HAP-1 (cell line): ENCODE data around the gene YPEL5.
A peak's percentile ranks its signal among the peaks of the same experiment; 100 is the strongest.
"Not testable (repeated sequence)": the region's sequence is repeated elsewhere in the genome, so short reads cannot be mapped to it uniquely, and the experiment has no call there.

Experiments used
- DNase-seq, 2 experiments: peaks; one replicate each; pipeline ENCODE4 v3.0.0-alpha.2; 2016 to 2020; ENCODE audit warnings: low spot score in 2 of 2
- H3K27me3 ChIP-seq: fragments of 250-450 bp; sonication (Bioruptor Pico); 2 replicates; pipeline ENCODE4 v1.5.1; 2020; ENCODE audit warnings: low read depth, mild to moderate bottlenecking, moderate library complexity
- H3K36me3 ChIP-seq: fragments of 250-450 bp; sonication (Bioruptor Pico); replicated peaks from 2 replicates; pipeline ENCODE4 v1.5.1; 2020; ENCODE audit warnings: mild to moderate bottlenecking
- H3K4me1 ChIP-seq: fragments of 250-450 bp; sonication (Bioruptor Pico); 2 replicates; pipeline ENCODE4 v1.5.1; 2020; ENCODE audit warnings: mild to moderate bottlenecking
- H3K4me3 ChIP-seq: fragments of 250-450 bp; sonication (Bioruptor Pico); 2 replicates; pipeline ENCODE4 v1.5.1; 2020; ENCODE audit warnings: mild to moderate bottlenecking, moderate library complexity
- H3K9me3 ChIP-seq: fragments of 250-450 bp; sonication (Bioruptor Pico); 2 replicates; pipeline ENCODE4 v1.5.1; 2020; ENCODE audit warnings: mild to moderate bottlenecking, moderate library complexity
- in situ Hi-C: fragments of 300-500 bp; cut with MboI; formaldehyde crosslinking; loops from 3 replicates; pipeline ENCODE4 v1.14.3; 2020; ENCODE audit warnings: low sequenced_read_pairs, inconsistent platforms, mixed read lengths

Gene YPEL5

DNA sequence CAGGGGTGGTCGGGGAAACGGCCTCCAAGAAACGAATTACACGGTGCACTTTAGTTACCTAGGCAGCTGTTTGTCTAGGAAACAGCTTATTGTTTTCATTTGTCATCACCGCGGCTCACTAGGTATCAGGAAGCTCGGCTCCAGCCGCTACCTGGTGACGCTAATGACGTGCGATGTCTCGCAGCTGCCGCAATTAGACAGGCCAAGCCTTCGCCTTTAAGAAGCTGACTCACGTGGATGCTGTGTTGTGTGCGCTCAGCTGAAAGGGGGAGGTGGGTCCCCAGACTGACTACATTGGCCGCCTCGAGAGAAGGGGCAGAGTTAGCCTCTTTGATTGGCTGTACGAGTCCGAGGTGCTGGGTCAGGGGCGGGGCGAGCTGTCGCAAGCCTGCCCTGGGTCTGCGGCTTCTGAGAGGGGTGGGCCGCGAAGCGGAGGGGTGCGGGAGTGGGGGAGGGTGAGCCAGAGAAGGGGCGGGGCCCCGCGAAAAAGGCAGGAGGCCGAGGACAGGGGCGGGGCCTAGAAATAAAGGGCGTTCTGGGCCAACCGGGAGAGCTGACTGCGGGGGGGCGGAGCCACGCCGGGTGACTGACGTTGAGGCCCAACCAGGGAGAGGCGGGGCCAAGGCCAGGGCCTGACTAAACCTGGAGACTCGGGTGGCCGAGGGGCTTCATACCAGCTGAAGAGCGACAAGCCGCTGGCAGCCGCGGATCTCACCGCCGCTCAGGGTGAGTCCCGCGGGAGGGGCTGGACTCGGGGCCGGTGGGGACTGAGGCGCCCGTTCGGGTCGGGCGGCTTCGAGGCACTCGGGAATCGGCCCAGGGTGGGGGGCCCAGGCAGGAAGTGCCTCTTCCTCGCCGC is at the start of gene YPEL5:
YPEL5 (plus strand) TSS at position 671 of the 859 bp plus-strand sequence. CDS start 9,645 bp downstream, outside the sequence.
- peaks cover 41% of the 10 kb centered on the region for H3K4me1 ChIP-seq

DNA sequence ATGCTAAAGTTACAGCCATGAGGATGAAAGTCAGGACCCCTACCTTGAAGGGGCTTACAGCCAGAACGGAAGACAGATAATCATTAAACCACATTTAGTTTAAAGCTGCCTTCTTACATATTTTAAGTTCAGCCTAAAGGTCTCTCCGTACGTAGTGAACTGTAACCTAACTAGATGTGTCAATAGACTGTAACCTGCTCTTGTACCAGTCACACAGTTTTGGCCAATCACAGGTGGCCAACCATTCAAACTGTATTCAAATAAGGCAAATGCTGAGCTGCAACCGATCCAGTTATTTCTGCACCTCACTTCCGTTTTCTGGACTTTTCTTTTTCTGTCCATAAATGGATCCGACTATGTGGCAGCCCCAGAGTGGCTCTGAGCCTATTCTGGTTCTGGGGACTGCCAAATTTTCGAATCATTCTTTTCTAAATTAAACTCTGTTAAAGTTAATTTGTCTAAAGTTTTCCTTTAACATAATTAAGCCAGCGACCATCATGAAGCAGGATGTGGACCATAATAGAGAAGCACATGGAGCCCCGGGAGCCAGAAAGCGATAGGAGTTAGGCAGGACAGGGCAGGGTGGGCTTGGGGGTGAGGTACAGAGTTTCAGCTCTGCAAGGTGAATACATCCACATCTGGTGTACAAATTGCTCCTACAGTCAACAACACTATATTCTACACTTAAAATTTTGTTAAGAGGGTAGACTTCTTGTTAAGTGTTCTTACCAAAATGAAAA is 48.4 kb upstream of the YPEL5 start:
- no peak for DNase-seq
- Histone ChIP-seq H3K4me3 (no peak overlapping the region), H3K36me3 (no peaks in the 10 kb centered on the region), H3K9me3 (no peaks in the 10 kb centered on the region), H3K4me1 (no peaks in the 10 kb centered on the region), H3K27me3 (peaks cover 35% of the 10 kb centered on the region)
- in situ Hi-C loops = no loop called here

More for the DNA sequence above, at the start of gene YPEL5:
- DNase-seq = peak; percentile 98 to 99
- peaks cover 6% of the 10 kb centered on the region; the same call in 1 of the 2 replicates for H3K27me3 ChIP-seq
- peak within 1 kb of the TSS; percentile 83 for H3K4me3 ChIP-seq
- H3K36me3 ChIP-seq = no peaks in the 10 kb centered on the region
- in situ Hi-C loops = no loop called here
- H3K9me3 ChIP-seq = no peaks in the 10 kb centered on the region

DNA sequence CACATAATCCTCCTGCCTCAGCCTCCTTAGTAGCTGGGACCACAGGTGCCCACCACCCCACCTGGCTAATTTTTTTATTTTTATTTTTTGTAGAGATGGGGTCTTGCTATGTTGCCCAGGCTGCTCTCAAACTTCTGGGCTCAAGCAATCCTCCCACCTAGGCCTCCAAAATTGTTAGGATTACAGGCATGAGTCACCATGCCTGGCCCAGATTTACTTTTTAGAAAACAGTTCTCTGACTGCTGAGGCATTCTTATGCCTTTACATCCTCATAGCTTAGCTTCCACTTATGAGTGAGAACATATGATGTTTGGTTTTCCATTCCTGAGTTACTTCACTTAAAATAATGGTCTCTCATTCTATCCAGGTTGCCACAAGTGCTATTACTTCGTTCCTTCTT is 47.4 kb upstream of the YPEL5 start:
- peaks cover 35% of the 10 kb centered on the region for H3K27me3 ChIP-seq
- H3K4me3 ChIP-seq, H3K9me3 ChIP-seq, H3K36me3 ChIP-seq, DNase-seq, H3K4me1 ChIP-seq, in situ Hi-C loops: not testable (repeated sequence)

DNA sequence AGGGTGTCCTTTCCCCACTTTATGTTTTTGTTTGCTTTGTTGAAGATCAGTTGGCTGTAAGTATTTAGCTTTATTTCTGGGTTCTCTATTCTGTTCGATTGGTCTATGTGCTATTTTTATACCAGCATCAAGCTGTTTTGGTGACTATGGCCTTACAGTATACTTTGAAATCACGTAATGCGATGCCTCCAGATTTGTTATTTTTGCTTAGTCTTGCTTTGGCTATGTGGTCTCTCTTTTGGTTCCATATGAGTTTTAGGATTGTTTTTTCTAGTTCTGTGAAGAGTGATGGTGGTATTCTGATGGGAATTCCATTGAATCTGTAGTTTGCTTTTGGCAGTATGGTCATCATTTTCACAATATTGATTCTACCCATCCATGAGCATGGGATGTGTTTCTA is 46.1 kb upstream of the YPEL5 start:
- in situ Hi-C loops, H3K4me3 ChIP-seq, H3K36me3 ChIP-seq, H3K9me3 ChIP-seq, DNase-seq, H3K4me1 ChIP-seq: not testable (repeated sequence)
- H3K27me3 ChIP-seq = peaks cover 24% of the 10 kb centered on the region

DNA sequence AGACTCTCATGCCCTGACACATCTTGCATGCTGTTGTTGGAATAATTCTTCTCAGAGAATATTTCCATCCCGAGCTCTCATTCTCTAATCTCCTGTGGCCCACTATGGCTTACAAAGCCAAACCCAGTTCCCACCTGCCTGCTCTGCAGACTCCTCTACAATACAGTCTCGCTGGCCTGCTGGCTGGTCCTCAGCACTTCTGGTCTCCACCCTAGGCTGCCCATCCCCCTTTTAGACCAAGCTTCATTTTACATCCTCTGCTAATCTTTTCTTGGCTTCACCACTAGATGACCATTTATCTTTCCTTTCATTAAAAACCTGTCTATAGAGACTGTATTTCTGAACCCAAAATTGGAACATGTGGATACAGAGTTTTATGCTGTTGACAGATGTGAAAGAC is 42.5 kb upstream of the YPEL5 start:
- no peak overlapping the region for H3K4me3 ChIP-seq
- no peaks in the 10 kb centered on the region for H3K36me3 ChIP-seq
- in situ Hi-C loops = no loop called here
- H3K9me3 ChIP-seq = no peaks in the 10 kb centered on the region
- DNase-seq = no peak
- H3K4me1 ChIP-seq = no peaks in the 10 kb centered on the region
- 0 out of 2 replicates have a peak, but pooled peaks cover 3% of the 10 kb centered on the region for H3K27me3 ChIP-seq

DNA sequence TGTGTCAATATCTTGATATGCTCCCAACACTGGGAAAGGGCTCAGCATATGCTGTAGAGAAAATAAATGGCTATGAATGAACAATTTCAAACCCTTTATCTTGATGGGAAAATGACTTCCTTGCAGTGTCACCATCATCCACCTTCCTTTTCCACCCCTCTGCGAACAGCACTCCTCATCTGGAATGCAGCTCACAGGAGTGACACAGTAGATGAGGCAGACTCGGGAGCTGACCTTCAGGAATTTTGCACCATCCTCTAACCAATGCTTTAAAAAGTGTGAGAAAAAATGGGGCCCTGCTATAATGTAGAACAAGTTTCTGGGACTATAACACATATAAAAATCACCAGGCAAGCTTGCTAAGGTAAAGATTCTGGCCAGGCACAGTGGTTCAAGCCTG is 41.3 kb upstream of the YPEL5 start:
- Histone ChIP-seq H3K4me3 (no peak overlapping the region), H3K36me3 (no peaks in the 10 kb centered on the region), H3K4me1 (no peaks in the 10 kb centered on the region), H3K9me3 (no peaks in the 10 kb centered on the region), H3K27me3 (0 out of 2 replicates have a peak, but pooled peaks cover 3% of the 10 kb centered on the region)
- in situ Hi-C loops = no loop called here
- DNase-seq = no peak

DNA sequence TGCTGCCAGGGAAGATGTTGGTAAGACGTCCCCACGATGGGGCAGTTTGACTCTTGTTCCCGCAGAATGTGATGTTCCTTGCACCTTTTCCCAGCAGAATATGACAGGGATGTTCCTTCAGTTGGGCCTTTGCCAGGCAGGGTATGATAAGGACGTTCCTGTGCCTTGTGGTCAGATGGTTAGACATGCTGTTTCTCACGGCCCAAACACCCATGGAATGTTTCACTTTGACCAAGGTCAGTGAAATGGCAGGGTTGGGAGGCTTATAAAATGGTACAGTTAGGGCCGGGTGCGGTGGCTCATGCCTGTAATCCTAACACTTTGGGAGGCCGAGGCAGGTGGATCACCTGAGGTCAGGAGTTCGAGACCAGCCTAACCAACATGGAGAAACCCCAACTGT is 40.3 kb upstream of the YPEL5 start:
- Histone ChIP-seq H3K9me3 (no peaks in the 10 kb centered on the region), H3K27me3 (0 out of 2 replicates have a peak, but pooled peaks cover 3% of the 10 kb centered on the region), H3K4me1 (no peaks in the 10 kb centered on the region), H3K4me3 (no peak overlapping the region), H3K36me3 (no peaks in the 10 kb centered on the region)
- in situ Hi-C loops = no loop called here
- no peak for DNase-seq

DNA sequence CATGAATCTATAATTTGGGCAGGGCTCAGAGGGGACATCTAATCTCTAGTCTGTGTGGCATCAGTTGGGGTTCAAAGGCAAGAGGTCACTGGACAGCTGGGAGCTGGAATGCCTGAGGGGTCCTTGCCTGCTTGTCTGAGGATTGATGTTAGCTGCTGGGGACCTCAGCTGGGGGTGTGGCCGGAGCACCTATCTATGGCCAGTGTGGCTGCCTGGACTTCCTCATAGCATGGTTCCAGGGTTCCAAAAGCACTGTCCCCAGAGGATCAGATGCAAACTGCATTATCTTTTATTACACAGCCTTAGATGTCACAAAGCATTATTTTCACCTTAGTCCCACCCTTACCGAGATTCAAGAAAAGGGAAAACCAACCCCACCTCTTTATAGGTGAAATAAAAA is 38.6 kb upstream of the YPEL5 start:
- in situ Hi-C loops = no loop called here

DNA sequence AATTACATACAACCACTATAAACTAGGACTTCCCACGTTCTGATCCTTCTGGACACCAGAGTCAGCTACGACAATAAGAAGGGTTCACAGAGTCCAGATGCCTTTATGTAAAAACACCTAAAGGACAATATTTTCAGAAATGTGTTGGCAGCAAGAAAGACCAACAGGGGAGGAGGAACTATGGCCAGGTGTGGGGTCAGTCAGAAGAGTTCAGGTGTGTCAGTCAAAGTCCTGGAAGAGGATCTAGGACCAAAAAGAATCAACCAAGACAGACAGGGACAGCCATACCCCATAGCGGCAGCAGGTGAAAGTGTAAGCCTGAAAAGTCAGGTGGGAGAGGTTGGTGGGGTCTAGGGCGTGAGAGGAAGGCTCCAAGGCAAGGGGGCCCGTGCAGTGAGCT is 38.0 kb upstream of the YPEL5 start:
- Histone ChIP-seq H3K27me3 (no peaks in the 10 kb centered on the region), H3K4me3 (no peak overlapping the region), H3K36me3 (no peaks in the 10 kb centered on the region), H3K4me1 (no peaks in the 10 kb centered on the region), H3K9me3 (no peaks in the 10 kb centered on the region)
- DNase-seq = no peak
- in situ Hi-C loops = no loop called here

More for the DNA sequence above, 38.6 kb upstream of the YPEL5 start:
- DNase-seq = no peak
- Histone ChIP-seq H3K9me3 (no peaks in the 10 kb centered on the region), H3K4me1 (no peaks in the 10 kb centered on the region), H3K36me3 (no peaks in the 10 kb centered on the region), H3K4me3 (no peak overlapping the region), H3K27me3 (no peaks in the 10 kb centered on the region)

DNA sequence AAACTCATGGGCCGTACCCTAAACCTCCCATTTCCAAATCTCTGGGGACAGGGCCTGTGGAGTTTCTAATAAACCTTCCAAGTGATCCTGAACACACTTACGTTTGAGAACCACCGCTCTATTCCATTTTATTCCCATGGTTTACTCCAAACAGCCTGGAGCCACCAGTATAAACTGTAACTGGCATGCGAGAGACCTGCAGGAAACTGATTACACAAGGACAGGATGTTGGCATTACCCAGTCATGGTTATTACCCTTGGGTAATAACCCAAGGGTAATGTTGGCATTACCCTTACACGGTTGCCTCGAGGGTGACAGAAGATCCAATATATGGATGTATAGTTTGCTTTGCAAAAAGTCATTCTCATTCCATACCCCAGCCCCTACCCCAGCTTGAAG is 37.0 kb upstream of the YPEL5 start:
- Histone ChIP-seq H3K4me1 (no peaks in the 10 kb centered on the region), H3K27me3 (no peaks in the 10 kb centered on the region), H3K36me3 (no peaks in the 10 kb centered on the region), H3K9me3 (no peaks in the 10 kb centered on the region), H3K4me3 (no peak overlapping the region)
- in situ Hi-C loops = no loop called here
- no peak for DNase-seq

DNA sequence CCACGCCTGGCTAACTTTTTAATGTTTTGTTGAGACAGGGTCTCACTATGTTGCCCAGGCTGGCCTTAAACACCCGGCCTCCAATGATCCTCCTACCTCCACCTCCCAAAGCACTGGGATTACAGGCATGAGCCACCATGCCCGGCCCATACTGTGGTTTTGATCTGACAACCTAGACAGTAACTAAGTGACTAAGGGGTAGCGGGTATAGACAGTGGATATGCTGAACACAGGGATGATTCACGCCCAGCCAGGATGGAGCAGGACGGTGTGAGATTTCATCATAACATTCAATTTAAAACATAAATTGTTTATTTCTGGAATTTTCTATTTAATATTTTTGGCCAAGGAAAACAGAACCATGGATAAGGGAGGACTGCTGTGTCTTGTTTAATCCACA is 36.0 kb upstream of the YPEL5 start:
- Histone ChIP-seq H3K9me3 (no peaks in the 10 kb centered on the region), H3K4me1 (no peaks in the 10 kb centered on the region), H3K36me3 (no peaks in the 10 kb centered on the region), H3K4me3 (no peak overlapping the region), H3K27me3 (no peaks in the 10 kb centered on the region)
- in situ Hi-C loops = no loop called here
- DNase-seq = no peak

DNA sequence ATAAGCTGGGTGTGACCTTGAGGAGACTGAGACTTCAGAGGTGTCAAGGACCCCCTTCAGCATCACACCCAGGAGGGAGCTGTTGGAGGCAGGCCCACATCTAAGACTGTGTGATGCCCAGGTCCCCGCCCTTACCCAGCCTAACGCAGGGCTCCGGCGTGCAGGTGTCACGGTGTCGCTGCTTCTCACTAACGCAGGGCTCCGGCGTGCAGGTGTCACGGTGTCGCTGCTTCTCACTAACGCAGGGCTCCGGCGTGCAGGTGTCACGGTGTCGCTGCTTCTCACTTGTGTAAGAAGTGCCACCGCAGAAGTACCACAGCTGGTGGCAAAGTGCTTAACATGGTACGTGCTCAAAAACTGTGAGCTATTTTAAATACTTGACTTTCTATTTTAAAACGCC is 35.6 kb upstream of the YPEL5 start:
- H3K9me3 ChIP-seq, in situ Hi-C loops, H3K36me3 ChIP-seq, H3K27me3 ChIP-seq, H3K4me3 ChIP-seq, DNase-seq, H3K4me1 ChIP-seq: not testable (repeated sequence)

DNA sequence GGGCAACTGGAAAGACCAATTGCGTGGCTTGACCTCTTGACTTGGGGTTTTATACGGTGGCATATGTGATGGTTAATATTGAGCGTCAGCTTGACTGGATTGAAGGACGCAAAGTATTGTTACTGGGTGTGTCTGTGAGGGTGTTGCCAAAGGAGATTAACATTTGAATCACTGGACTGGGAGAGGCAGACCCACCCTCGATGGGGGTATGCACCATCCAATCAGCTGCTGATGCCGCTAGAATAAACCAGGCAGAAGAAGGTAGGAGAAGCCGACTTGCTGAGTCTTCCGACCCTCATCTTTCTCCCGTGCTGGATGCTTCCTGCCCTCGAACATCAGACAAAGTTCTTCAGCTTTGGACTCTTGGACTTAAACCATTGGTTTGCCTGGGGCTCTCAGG is 34.2 kb upstream of the YPEL5 start:
- in situ Hi-C loops = no loop called here
- peak in 1 of 2 experiments; percentile 18 for DNase-seq
- no peak overlapping the region for H3K4me3 ChIP-seq
- H3K9me3 ChIP-seq = no peaks in the 10 kb centered on the region
- no peaks in the 10 kb centered on the region for H3K27me3 ChIP-seq
- no peaks in the 10 kb centered on the region for H3K4me1 ChIP-seq
- H3K36me3 ChIP-seq = no peaks in the 10 kb centered on the region

DNA sequence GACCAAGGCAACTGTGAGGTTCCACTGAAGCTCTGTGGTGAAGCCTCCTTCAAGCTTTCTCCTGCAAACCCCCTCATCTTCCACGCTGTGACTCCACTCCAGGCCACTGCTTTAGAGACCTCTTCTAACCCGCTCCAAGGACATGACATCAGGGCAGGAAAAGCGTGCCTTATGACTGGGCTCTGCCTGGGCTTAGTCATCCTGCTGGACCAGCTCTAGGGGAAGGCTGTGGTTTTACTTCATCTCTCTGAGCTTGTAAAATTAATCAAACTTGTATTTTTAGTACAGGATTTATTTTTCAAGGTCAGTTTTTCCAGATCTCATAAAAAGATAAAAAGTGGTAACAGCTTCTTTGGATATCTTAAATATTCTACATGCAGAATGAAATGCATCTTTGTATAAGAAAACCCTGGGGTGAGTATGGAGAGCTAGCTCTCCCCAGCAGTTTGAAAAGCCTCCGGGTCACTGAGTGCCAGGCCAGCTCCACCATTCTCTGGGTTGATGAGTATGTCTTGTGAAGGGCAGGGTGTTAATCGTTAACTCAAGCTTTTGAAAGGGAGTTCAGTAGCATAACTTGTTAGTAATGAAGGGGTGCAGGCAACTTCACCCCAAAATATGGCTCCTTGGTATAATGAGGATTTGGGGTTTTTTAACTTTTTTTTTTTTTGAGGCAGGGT is 33.1 kb upstream of the YPEL5 start:
- in situ Hi-C loops = no loop called here
- DNase-seq = no peak
- H3K4me3 ChIP-seq = no peak overlapping the region
- H3K27me3 ChIP-seq = no peaks in the 10 kb centered on the region
- no peaks in the 10 kb centered on the region for H3K4me1 ChIP-seq
- no peaks in the 10 kb centered on the region for H3K36me3 ChIP-seq
- H3K9me3 ChIP-seq = no peaks in the 10 kb centered on the region
